Colonic mucosa (tissue), 4 donors: ENCODE data around the gene RASSF5. TPM values are rescaled to one million over a fixed set of nuclear protein-coding genes. Genes with fewer than 3 reads are reported as not detected.

Experiments
- DNase-seq: peaks from one replicate; pipeline ENCODE4 v3.0.0-alpha.2; 2020
- H3K27ac ChIP-seq: fragments of 200-600 bp; one replicate; pipeline ENCODE4 v1.8.0; 2021
- H3K27me3 ChIP-seq: fragments of 200-600 bp; one replicate; pipeline ENCODE4 v1.8.0; 2021
- H3K36me3 ChIP-seq: fragments of 200-600 bp; one replicate; pipeline ENCODE4 v1.8.0; 2021
- H3K4me1 ChIP-seq: fragments of 200-600 bp; one replicate; pipeline ENCODE4 v1.8.0; 2021; ENCODE audit warnings: mild to moderate bottlenecking
- H3K4me3 ChIP-seq: fragments of 200-600 bp; one replicate; pipeline ENCODE4 v1.8.0; 2021
- H3K9ac ChIP-seq, 2 donors: one replicate each; pipeline ENCODE4 v1.7.0; 2013; ENCODE audit warnings: control low read depth in 2 of 2, low read depth in 2 of 2, low read length in 2 of 2
- H3K9me3 ChIP-seq: fragments of 200-600 bp; one replicate; pipeline ENCODE4 v1.8.0; 2021
- CTCF ChIP-seq: fragments of 200-600 bp; IDR thresholded peaks from one replicate; pipeline ENCODE4 v1.8.0; 2022; ENCODE audit warnings: antibody characterized with exemption, mild to moderate bottlenecking
- intact Hi-C: fragments of 100-400 bp; cut with DNase I; formaldehyde crosslinking; loops from one replicate; pipeline ENCODE4 v1.14.1; 2022
- total RNA-seq, 2 donors: library from RNA; stranded (reverse); fragmentation: NEBNext Ultra II Directional in 1 of 2; extraction: Animal tissue kit (Norgen Biotek cat#: 25700) in 1 of 2; gene quantifications; one replicate each; pipeline ENCODE4 v1.2.1, GENCODE V29; 2021
- donor health status: healthy.
- donor health status: DM: no; HTN: no; CAD: no.
- donor health status: DM: no; HTN: no; CAD: no.

Gene RASSF5
- total RNA-seq, 2 donors from 2014 or later: 4.9 to 5.4 TPM

- H3K27me3 ChIP-seq: no peaks in the 10 kb centered on the region
- H3K9ac ChIP-seq: no peak overlapping the region
- intact Hi-C loops: no loop called here
- TF ChIP-seq CTCF: no peak
- H3K4me1 ChIP-seq: no peaks in the 10 kb centered on the region
- DNase-seq: no peak
- H3K27ac ChIP-seq: no peak overlapping the region
- H3K9me3 ChIP-seq: no peaks in the 10 kb centered on the region
- no peaks in the 10 kb centered on the region for H3K36me3 ChIP-seq
- no peak overlapping the region for H3K4me3 ChIP-seq
These were observed 81.2 kb downstream of the RASSF5 start for GRCh38 chr1:206588492-206588891.

- Histone ChIP-seq H3K27me3 (no peaks in the 10 kb centered on the region), H3K4me1 (no peaks in the 10 kb centered on the region), H3K9me3 (no peaks in the 10 kb centered on the region), H3K36me3 (no peaks in the 10 kb centered on the region), H3K27ac (peak overlapping the region; percentile 32), H3K4me3 (no peak overlapping the region), H3K9ac (no peak overlapping the region)
- intact Hi-C loops: no loop called here
- TF ChIP-seq CTCF: no peak
- DNase-seq: no peak
These were observed 81.9 kb downstream of the RASSF5 start for GRCh38 chr1:206589206-206589605.

DNA sequence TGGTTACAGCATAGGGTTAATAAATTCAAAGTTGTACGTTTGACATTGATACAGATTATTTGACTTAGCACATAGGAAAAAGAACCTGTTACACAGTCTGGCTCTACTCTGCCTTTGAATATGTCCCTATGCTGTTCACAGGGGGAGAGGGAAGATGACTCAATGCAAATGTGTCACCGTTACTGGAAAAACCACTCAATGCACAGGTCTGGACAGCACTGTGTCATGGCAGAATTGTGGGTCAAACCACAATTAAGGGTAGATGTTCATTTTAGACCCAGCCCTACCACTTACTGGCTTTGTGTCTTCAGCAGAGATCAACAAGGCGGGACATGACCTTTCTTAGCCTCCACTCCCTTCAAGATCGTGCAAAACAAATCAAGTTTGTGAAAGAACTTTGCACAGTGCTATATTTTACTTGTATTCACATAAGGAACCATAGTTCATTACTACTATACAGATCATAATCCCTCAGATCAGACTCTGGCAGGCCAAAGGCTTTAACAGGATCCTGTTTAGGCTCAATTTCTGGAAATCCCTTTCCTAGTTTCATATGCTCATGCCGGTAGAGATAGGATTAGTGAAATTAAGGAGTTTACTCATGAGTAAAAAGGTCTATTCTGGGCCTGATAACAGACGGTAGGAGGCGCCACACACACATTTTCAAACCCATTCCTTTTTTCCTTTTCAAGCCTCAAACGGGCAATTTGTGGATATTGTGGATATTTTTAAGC lies 82.9 kb downstream of the RASSF5 start:
- Histone ChIP-seq H3K4me3 (no peak overlapping the region), H3K9ac (no peak overlapping the region), H3K27me3 (no peaks in the 10 kb centered on the region), H3K27ac (peak overlapping the region; percentile 32), H3K4me1 (no peaks in the 10 kb centered on the region), H3K9me3 (no peaks in the 10 kb centered on the region), H3K36me3 (no peaks in the 10 kb centered on the region)
- DNase-seq: no peak
- intact Hi-C loops: no loop called here
- no peak for TF ChIP-seq CTCF

- Histone ChIP-seq H3K4me3 (no peak overlapping the region), H3K9ac (no peak overlapping the region), H3K27me3 (no peaks in the 10 kb centered on the region), H3K36me3 (no peaks in the 10 kb centered on the region), H3K9me3 (no peaks in the 10 kb centered on the region), H3K4me1 (no peaks in the 10 kb centered on the region), H3K27ac (no peak overlapping the region)
- TF ChIP-seq CTCF: no peak
- no peak for DNase-seq
- intact Hi-C loops: no loop called here
These were observed 83.9 kb downstream of the RASSF5 start for GRCh38 chr1:206591226-206591625.

DNA sequence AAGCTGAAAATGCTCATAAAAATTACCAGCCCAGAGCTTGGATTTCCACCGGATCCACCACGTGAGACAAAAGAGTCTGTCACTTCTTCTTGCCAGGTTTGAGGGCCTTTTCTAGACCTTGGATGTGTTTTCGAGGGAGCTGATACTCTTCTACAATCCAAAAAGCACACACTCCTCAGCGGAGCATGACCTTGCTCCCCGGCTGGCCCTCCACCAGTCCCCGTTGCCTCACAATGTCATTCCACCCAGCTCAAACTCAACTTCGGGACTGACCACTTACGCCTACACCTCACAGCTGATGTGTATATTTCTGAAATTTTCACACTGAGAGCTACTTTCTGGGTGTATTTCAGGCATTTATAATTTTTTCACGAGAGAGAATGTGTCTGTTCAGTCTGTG lies 84.4 kb downstream of the RASSF5 start:
- no peaks in the 10 kb centered on the region for H3K27me3 ChIP-seq
- no peak overlapping the region for H3K27ac ChIP-seq
- no peak for TF ChIP-seq CTCF
- H3K4me3 ChIP-seq: no peak overlapping the region
- H3K4me1 ChIP-seq: no peaks in the 10 kb centered on the region
- H3K9ac ChIP-seq: no peak overlapping the region
- DNase-seq: no peak
- peaks cover under 1% of the 10 kb centered on the region for H3K36me3 ChIP-seq
- intact Hi-C loops: no loop called here
- no peaks in the 10 kb centered on the region for H3K9me3 ChIP-seq
